Measurements from ENCODE around the gene EPHB6. TPM values are rescaled to one million over a fixed set of nuclear protein-coding genes. Genes with fewer than 3 reads are reported as not detected.

EPHB6 gene
- total RNA-seq, 1 donor from 2014 or later: 3.8 TPM

- H3K4me1 Mint-ChIP-seq (ENCODE audit: unreplicated experiment): peaks cover 6% of the 10 kb centered on the region
- peaks cover 13% of the 10 kb centered on the region for H3K27me3 Mint-ChIP-seq (ENCODE audit: unreplicated experiment)
- no peaks in the 10 kb centered on the region for H3K36me3 Mint-ChIP-seq (ENCODE audit: low read depth, unreplicated experiment)
- no peaks in the 10 kb centered on the region for H3K9me3 Mint-ChIP-seq (ENCODE audit: unreplicated experiment)
- no peak for TF ChIP-seq CTCF (IDR thresholded peaks at IDR 0.05; ENCODE audit: unreplicated experiment)
- no peak for DNase-seq (ENCODE audit: low spot score)
- H3K27ac Mint-ChIP-seq (ENCODE audit: unreplicated experiment): no peak overlapping the region
- no peak overlapping the region for H3K4me3 Mint-ChIP-seq (ENCODE audit: unreplicated experiment)
Measured at GRCh38 chr7:142897691-142898090, 42.8 kb downstream of the EPHB6 start.

DNA sequence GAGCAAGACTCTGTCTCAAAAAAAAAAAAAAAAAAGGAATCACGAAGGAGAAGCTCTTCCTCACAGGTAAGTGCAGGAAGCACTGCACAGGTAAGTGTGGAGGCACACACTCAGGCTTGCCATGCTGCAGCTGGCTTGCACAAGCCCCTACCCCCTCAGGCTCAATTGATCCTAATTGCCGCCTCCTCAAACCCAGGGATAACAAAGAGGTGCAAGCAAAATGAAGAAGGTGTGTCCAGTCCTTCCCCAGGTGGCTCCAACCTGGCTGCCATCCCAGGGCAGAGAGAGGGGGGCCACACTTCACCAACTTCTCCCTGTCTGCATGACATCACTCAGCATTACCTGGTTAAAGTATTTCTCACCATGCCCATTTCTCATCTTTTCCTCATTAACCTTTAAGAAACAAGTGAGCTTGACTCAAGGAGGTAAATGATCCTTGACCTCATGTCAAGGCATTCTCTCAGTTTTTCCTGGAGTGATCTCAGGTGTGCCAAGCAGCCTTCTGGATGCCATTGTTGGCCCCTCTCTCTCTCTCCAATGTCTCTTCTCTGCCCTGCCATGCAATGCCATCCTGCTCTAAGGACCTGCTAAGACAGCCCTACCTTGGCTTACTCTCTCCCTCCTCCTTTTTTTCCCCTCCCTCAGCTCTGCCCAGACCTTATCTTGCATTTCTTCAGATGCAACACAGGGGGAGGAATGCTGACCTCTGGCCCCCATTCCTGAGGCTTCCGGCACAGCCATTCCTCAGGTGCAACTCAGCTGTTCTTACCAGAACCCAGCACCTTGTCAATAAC lies 43.7 kb downstream of the EPHB6 start:
- DNase-seq (ENCODE audit: low spot score): no peak
- H3K4me3 Mint-ChIP-seq (ENCODE audit: unreplicated experiment): no peak overlapping the region
- peaks cover 6% of the 10 kb centered on the region for H3K4me1 Mint-ChIP-seq (ENCODE audit: unreplicated experiment)
- no peaks in the 10 kb centered on the region for H3K36me3 Mint-ChIP-seq (ENCODE audit: low read depth, unreplicated experiment)
- no peak for TF ChIP-seq CTCF (IDR thresholded peaks at IDR 0.05; ENCODE audit: unreplicated experiment)
- H3K9me3 Mint-ChIP-seq (ENCODE audit: unreplicated experiment): no peaks in the 10 kb centered on the region
- no peak overlapping the region for H3K27ac Mint-ChIP-seq (ENCODE audit: unreplicated experiment)
- H3K27me3 Mint-ChIP-seq (ENCODE audit: unreplicated experiment): peaks cover 9% of the 10 kb centered on the region

DNA sequence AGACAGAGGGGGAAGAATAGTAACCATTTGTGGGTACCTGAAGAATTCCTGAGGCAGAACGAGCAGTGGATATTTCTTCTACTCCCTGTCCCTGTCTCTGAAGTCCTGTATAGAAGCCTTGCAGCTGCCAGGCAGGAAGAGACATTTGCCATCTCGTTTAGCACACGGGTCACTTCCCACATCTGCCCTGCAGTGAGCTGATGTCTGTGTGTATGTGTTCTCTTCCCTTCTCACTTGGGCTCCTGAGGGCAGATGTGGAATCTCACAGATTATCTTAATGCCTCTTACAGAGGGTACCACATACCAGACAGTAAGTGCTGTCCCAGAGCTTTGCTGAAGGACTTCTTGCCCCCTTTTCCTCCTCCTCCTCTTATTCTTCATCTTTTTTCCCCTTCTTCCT lies 44.8 kb downstream of the EPHB6 start:
- Mint-ChIP-seq H3K9me3 (ENCODE audit: unreplicated experiment) (no peaks in the 10 kb centered on the region), H3K36me3 (ENCODE audit: low read depth, unreplicated experiment) (no peaks in the 10 kb centered on the region), H3K27ac (ENCODE audit: unreplicated experiment) (no peak overlapping the region), H3K4me3 (ENCODE audit: unreplicated experiment) (no peak overlapping the region), H3K27me3 (ENCODE audit: unreplicated experiment) (peaks cover 9% of the 10 kb centered on the region), H3K4me1 (ENCODE audit: unreplicated experiment) (peaks cover 6% of the 10 kb centered on the region)
- no peak for DNase-seq (ENCODE audit: low spot score)
- no peak for TF ChIP-seq CTCF (IDR thresholded peaks at IDR 0.05; ENCODE audit: unreplicated experiment)

DNA sequence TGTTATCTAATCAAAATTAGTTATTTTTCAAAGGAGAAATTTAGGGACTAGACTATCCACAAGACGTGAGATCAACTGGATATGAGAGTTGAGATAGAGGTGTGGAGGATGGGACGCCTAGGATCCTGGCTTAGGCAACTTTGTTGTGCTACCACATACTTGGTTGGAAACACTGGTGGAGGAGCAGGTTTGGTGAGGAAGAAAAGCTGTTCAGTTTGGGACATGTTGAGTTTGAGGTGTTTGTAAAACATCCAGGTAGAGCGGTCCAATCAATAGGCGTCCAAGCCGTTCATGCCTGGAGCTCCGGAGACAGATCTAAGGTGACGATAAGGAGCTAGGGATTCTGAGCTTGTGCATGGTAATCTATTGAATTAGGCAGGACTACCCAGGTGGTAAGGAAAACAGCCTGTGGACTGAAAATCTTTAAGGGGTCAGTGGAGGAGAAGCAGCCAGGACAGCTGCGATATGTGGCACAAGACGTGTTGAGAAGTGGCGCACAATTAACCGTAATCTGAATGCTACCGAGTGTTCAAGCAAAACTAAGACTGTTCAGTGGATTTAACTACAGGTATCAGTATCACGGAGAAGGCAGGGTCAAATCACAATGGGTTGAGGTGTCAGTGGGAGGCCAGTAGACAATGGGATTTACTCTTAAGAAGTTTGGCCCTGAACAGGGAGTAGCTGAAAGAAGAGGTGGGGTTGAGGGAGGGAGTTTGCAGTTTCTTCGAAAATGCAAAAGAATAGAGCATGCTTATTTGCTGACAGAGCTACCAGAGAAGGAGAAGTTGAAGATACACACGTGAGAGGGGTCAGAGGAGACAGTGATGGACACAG lies 46.8 kb downstream of the EPHB6 start:
- H3K9me3 Mint-ChIP-seq (ENCODE audit: unreplicated experiment): no peaks in the 10 kb centered on the region
- TF ChIP-seq CTCF (IDR thresholded peaks at IDR 0.05; ENCODE audit: unreplicated experiment): no peak
- no peak for DNase-seq (ENCODE audit: low spot score)
- H3K27me3 Mint-ChIP-seq (ENCODE audit: unreplicated experiment): peaks cover 6% of the 10 kb centered on the region
- no peak overlapping the region for H3K4me3 Mint-ChIP-seq (ENCODE audit: unreplicated experiment)
- H3K27ac Mint-ChIP-seq (ENCODE audit: unreplicated experiment): no peak overlapping the region
- H3K36me3 Mint-ChIP-seq (ENCODE audit: low read depth, unreplicated experiment): no peaks in the 10 kb centered on the region
- no peaks in the 10 kb centered on the region for H3K4me1 Mint-ChIP-seq (ENCODE audit: unreplicated experiment)

- no peaks in the 10 kb centered on the region for H3K9me3 Mint-ChIP-seq (ENCODE audit: unreplicated experiment)
Measured at GRCh38 chr7:142904128-142904527, 49.3 kb downstream of the EPHB6 start.

More at GRCh38 chr7:142904128-142904527, 49.3 kb downstream of the EPHB6 start:
- H3K27me3 Mint-ChIP-seq (ENCODE audit: unreplicated experiment): peaks cover 2% of the 10 kb centered on the region
- TF ChIP-seq CTCF (IDR thresholded peaks at IDR 0.05; ENCODE audit: unreplicated experiment): no peak
- no peaks in the 10 kb centered on the region for H3K36me3 Mint-ChIP-seq (ENCODE audit: low read depth, unreplicated experiment)
- no peak overlapping the region for H3K4me3 Mint-ChIP-seq (ENCODE audit: unreplicated experiment)
- H3K4me1 Mint-ChIP-seq (ENCODE audit: unreplicated experiment): no peaks in the 10 kb centered on the region
- DNase-seq (ENCODE audit: low spot score): no peak
- no peak overlapping the region for H3K27ac Mint-ChIP-seq (ENCODE audit: unreplicated experiment)
